ENCODE data around the gene KLK11. TPM values are rescaled to one million over a fixed set of nuclear protein-coding genes. Genes with fewer than 3 reads are reported as not detected.

Gene KLK11
- total RNA-seq, 1 donor from 2014 or later, result 11.2 TPM

GRCh38 chr19:51059715-51060114, 33.3 kb upstream of the KLK11 start:
- intact Hi-C loops (cut with DNase I), result no loop called here
- Histone ChIP-seq H3K27ac (no peak overlapping the region), H3K36me3 (no peaks in the 10 kb centered on the region), H3K9me3 (no peaks in the 10 kb centered on the region), H3K27me3 (ENCODE audit: low read depth) (peaks cover 24% of the 10 kb centered on the region), H3K4me1 (peaks cover 2% of the 10 kb centered on the region), H3K4me3 (no peak overlapping the region)
- DNase-seq (no peak), ATAC-seq (no peak)
- TF ChIP-seq CTCF (IDR thresholded peaks at IDR 0.05), result no peak

GRCh38 chr19:51055866-51056265, 29.4 kb upstream of the KLK11 start:
- no peak overlapping the region for H3K27ac ChIP-seq
- no peak for TF ChIP-seq CTCF (IDR thresholded peaks at IDR 0.05)
- intact Hi-C loops (cut with DNase I), result no loop called here
- DNase-seq, result no peak
- H3K4me1 ChIP-seq, result no peaks in the 10 kb centered on the region
- no peak overlapping the region for H3K4me3 ChIP-seq
- ATAC-seq, result no peak
- H3K9me3 ChIP-seq, result no peaks in the 10 kb centered on the region
- H3K36me3 ChIP-seq, result no peaks in the 10 kb centered on the region
- no peaks in the 10 kb centered on the region for H3K27me3 ChIP-seq (ENCODE audit: low read depth)

- peaks cover 3% of the 10 kb centered on the region for H3K9me3 ChIP-seq
- peaks cover 5% of the 10 kb centered on the region for H3K27me3 ChIP-seq (ENCODE audit: low read depth)
- ATAC-seq (no peak), DNase-seq (no peak)
- no peak overlapping the region for H3K27ac ChIP-seq
- H3K36me3 ChIP-seq, result no peaks in the 10 kb centered on the region
- TF ChIP-seq CTCF (IDR thresholded peaks at IDR 0.05), result no peak
- intact Hi-C loops (cut with DNase I), result no loop called here
- H3K4me3 ChIP-seq, result no peak overlapping the region
- H3K4me1 ChIP-seq, result no peaks in the 10 kb centered on the region
Observed at GRCh38 chr19:51047031-51047335, 20.6 kb upstream of the KLK11 start.

- Histone ChIP-seq H3K27ac (no peak overlapping the region), H3K36me3 (no peaks in the 10 kb centered on the region), H3K4me3 (no peak overlapping the region), H3K4me1 (no peaks in the 10 kb centered on the region), H3K27me3 (ENCODE audit: low read depth) (no peaks in the 10 kb centered on the region), H3K9me3 (no peaks in the 10 kb centered on the region)
- ATAC-seq (no peak), DNase-seq (no peak)
- TF ChIP-seq CTCF (IDR thresholded peaks at IDR 0.05), result no peak
- intact Hi-C loops (cut with DNase I), result no loop called here
Observed at GRCh38 chr19:51044327-51044726, 17.9 kb upstream of the KLK11 start.

- ATAC-seq, result no peak
- no peak for DNase-seq
- H3K36me3 ChIP-seq, result no peaks in the 10 kb centered on the region
- H3K4me3 ChIP-seq, result no peak overlapping the region
- no peaks in the 10 kb centered on the region for H3K4me1 ChIP-seq
- H3K9me3 ChIP-seq, result no peaks in the 10 kb centered on the region
- intact Hi-C loops (cut with DNase I), result no loop called here
- no peaks in the 10 kb centered on the region for H3K27me3 ChIP-seq (ENCODE audit: low read depth)
- no peak for TF ChIP-seq CTCF (IDR thresholded peaks at IDR 0.05)
- H3K27ac ChIP-seq, result no peak overlapping the region
Observed at GRCh38 chr19:51043497-51043896, 17.1 kb upstream of the KLK11 start.

GRCh38 chr19:51040151-51040550, 13.7 kb upstream of the KLK11 start:
- no peak for TF ChIP-seq CTCF (IDR thresholded peaks at IDR 0.05)
- no peaks in the 10 kb centered on the region for H3K4me1 ChIP-seq
- no peaks in the 10 kb centered on the region for H3K9me3 ChIP-seq
- H3K4me3 ChIP-seq, result no peak overlapping the region
- ATAC-seq, result no peak
- no peak for DNase-seq
- H3K27ac ChIP-seq, result no peak overlapping the region
- H3K36me3 ChIP-seq, result no peaks in the 10 kb centered on the region
- intact Hi-C loops (cut with DNase I), result no loop called here
- H3K27me3 ChIP-seq (ENCODE audit: low read depth), result peaks cover 6% of the 10 kb centered on the region

Measured in lower lobe of right lung (tissue), 2 donors.